Colonic mucosa (tissue), 4 donors: ENCODE measurements around the gene TUG1. TPM values are rescaled to one million over a fixed set of nuclear protein-coding genes. Genes with fewer than 3 reads are reported as not detected.

Source experiments
- DNase-seq: peaks from one replicate; pipeline ENCODE4 v3.0.0-alpha.2; 2020
- H3K27ac ChIP-seq: fragments of 200-600 bp; one replicate; pipeline ENCODE4 v1.8.0; 2021
- H3K27me3 ChIP-seq: fragments of 200-600 bp; one replicate; pipeline ENCODE4 v1.8.0; 2021
- H3K36me3 ChIP-seq: fragments of 200-600 bp; one replicate; pipeline ENCODE4 v1.8.0; 2021
- H3K4me1 ChIP-seq: fragments of 200-600 bp; one replicate; pipeline ENCODE4 v1.8.0; 2021; ENCODE audit warnings: mild to moderate bottlenecking
- H3K4me3 ChIP-seq: fragments of 200-600 bp; one replicate; pipeline ENCODE4 v1.8.0; 2021
- H3K9ac ChIP-seq, 2 donors: one replicate each; pipeline ENCODE4 v1.7.0; 2013; ENCODE audit warnings: control low read depth in 2 of 2, low read depth in 2 of 2, low read length in 2 of 2
- H3K9me3 ChIP-seq: fragments of 200-600 bp; one replicate; pipeline ENCODE4 v1.8.0; 2021
- intact Hi-C: fragments of 100-400 bp; cut with DNase I; formaldehyde crosslinking; loops from one replicate; pipeline ENCODE4 v1.14.1; 2022
- total RNA-seq, 2 donors: library from RNA; stranded (reverse); fragmentation: NEBNext Ultra II Directional in 1 of 2; extraction: Animal tissue kit (Norgen Biotek cat#: 25700) in 1 of 2; gene quantifications; one replicate each; pipeline ENCODE4 v1.2.1, GENCODE V29; 2021
- TF ChIP-seq, protein P1 (sequence below): fragments of 200-600 bp; IDR thresholded peaks from one replicate; pipeline ENCODE4 v1.8.0; 2022; ENCODE audit warnings: antibody characterized with exemption, mild to moderate bottlenecking
- donor health status: healthy.
- donor health status: DM: no; HTN: no; CAD: no.
- donor health status: DM: no; HTN: no; CAD: no.

TUG1 gene
- total RNA-seq, 2 donors from 2014 or later, result 63.0 to 66.6 TPM

DNA sequence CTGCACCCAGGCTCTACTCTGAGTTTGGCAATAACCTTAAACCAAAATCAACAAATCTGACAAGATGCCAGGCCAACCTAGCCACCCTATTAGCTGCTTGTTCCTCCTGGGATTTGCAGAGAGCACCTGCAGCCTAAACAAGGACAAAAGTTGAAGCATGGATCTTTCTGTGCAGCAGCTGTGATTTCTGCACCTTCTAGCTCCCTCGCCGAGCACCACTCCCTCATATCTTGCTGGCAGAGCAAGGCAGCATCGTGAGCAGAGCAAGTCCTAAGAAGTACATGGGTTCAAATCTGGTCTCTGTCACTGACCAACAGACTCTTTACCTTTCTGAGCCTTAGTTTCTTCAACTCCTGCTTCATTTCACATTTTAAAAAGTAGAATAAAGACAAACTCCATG lies 38.8 kb upstream of the TUG1 start:
- Histone ChIP-seq H3K27ac (no peak overlapping the region), H3K9me3 (no peaks in the 10 kb centered on the region), H3K9ac (no peak overlapping the region), H3K36me3 (peaks cover 17% of the 10 kb centered on the region), H3K4me3 (no peak overlapping the region), H3K4me1 (no peaks in the 10 kb centered on the region), H3K27me3 (no peaks in the 10 kb centered on the region)
- no peak for DNase-seq
- TF ChIP-seq, protein P1, sequence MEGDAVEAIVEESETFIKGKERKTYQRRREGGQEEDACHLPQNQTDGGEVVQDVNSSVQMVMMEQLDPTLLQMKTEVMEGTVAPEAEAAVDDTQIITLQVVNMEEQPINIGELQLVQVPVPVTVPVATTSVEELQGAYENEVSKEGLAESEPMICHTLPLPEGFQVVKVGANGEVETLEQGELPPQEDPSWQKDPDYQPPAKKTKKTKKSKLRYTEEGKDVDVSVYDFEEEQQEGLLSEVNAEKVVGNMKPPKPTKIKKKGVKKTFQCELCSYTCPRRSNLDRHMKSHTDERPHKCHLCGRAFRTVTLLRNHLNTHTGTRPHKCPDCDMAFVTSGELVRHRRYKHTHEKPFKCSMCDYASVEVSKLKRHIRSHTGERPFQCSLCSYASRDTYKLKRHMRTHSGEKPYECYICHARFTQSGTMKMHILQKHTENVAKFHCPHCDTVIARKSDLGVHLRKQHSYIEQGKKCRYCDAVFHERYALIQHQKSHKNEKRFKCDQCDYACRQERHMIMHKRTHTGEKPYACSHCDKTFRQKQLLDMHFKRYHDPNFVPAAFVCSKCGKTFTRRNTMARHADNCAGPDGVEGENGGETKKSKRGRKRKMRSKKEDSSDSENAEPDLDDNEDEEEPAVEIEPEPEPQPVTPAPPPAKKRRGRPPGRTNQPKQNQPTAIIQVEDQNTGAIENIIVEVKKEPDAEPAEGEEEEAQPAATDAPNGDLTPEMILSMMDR, result no peak
- intact Hi-C loops, result no loop called here

DNA sequence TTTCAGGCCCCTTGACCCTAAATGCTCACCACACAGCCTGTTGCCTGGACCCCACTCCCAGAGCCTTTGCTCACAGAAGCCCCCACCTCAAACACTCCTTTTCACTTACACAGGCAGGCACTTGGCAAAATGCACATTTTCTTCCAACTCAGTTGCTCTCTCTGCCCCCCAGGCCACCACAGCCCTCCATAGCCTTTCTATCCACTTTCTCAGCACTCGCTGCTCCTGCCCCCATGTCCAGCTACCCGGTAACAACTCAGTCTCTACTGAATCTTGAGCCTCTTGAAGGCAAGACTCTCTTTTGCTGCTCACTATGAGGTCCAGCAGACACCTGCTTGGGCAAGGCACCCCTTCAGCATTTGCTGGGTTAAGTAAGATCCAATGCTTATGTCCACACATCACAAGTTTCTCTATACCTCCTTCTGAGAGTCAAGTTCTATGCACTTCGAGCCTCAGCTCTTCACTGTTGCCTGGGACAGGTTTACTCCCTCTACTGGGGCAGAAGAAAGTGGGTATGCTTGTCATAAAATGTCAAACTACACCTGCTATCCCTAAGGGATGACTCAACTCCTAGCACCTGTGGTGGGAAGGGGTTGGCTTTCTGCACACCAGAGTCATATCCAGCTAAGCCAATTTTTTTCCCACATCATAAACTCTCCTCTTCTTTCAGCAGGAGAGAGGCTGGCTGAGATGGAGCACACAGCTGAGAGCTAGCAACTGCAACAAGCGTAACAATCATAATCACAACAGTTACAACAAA lies 37.3 kb upstream of the TUG1 start:
- TF ChIP-seq, protein P1, result no peak
- DNase-seq, result no peak
- Histone ChIP-seq H3K27me3 (no peaks in the 10 kb centered on the region), H3K4me1 (no peaks in the 10 kb centered on the region), H3K9me3 (no peaks in the 10 kb centered on the region), H3K4me3 (no peak overlapping the region), H3K36me3 (peaks cover 24% of the 10 kb centered on the region), H3K9ac (no peak overlapping the region), H3K27ac (no peak overlapping the region)
- intact Hi-C loops, result no loop called here

DNA sequence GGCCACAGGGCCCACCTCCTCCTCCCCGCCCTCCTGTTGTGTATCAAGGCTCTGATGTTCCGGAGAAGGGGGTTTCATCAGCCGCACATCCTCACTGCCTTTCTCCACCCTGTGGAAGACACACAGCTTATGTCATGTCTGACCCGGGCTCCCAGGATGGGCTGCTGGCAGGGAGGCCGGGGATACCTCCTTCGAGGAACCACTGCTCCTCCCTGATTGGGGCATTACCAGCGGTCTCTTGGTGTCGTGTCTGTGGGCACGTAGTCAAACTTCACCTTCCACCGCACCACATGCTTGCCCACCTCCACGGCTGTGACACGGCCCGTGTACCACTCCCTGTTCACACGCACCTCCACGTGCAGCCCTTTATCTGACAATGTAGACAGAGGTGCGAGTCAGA lies 36.4 kb upstream of the TUG1 start:
- Histone ChIP-seq H3K27me3 (no peaks in the 10 kb centered on the region), H3K4me3 (no peak overlapping the region), H3K36me3 (peaks cover 24% of the 10 kb centered on the region), H3K4me1 (no peaks in the 10 kb centered on the region), H3K27ac (no peak overlapping the region), H3K9me3 (no peaks in the 10 kb centered on the region), H3K9ac (no peak overlapping the region)
- TF ChIP-seq, protein P1, result no peak
- intact Hi-C loops, result no loop called here
- DNase-seq, result no peak

DNA sequence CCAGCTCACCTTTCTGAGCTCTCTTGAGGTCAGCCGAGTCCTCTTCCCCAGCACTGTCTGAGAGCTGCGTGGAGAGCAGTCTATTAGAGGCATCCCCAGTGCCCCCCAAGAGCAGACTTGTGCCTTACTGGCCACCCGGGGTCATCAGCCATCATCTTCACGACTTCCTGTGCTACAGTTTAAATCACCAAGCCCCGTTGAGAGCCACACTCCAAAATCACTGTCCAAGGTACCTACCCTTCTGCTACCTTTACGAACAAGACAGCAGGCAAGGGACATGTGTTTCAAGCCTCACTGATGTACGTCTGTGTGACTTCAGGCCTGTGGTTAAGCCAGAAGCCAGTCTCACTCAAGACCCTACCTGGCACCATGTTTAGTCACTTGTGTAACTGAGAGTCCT lies 35.6 kb upstream of the TUG1 start:
- Histone ChIP-seq H3K27me3 (no peaks in the 10 kb centered on the region), H3K9me3 (no peaks in the 10 kb centered on the region), H3K9ac (no peak overlapping the region), H3K36me3 (peaks cover 24% of the 10 kb centered on the region), H3K27ac (no peak overlapping the region), H3K4me1 (no peaks in the 10 kb centered on the region), H3K4me3 (no peak overlapping the region)
- TF ChIP-seq, protein P1, result no peak
- intact Hi-C loops, result no loop called here
- no peak for DNase-seq

DNA sequence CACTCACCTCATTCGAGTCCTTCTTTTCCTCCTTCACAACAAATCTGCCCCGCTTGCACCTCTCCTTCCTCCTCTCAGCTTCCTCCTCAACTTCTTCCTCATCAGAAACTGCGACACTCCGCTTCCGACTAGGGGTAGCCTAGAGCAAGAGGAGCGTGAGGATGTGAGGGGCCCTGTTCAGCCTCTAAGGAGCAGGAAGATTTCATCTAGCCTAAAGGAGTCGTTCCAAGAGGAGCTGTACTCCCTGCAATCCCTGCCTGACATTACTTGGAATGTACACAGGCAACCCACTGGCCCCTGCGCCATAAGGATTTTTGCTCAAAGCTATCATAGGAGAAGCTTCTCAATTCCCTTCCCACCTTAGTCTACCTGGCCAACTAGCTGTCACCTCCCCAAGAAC lies 35.0 kb upstream of the TUG1 start:
- H3K9ac ChIP-seq, result no peak overlapping the region
- TF ChIP-seq, protein P1, result no peak
- no peak for DNase-seq

More for the DNA sequence above, 35.0 kb upstream of the TUG1 start:
- no peaks in the 10 kb centered on the region for H3K9me3 ChIP-seq
- H3K36me3 ChIP-seq, result peaks cover 24% of the 10 kb centered on the region
- H3K27me3 ChIP-seq, result no peaks in the 10 kb centered on the region
- intact Hi-C loops, result no loop called here
- no peak overlapping the region for H3K4me3 ChIP-seq
- no peak overlapping the region for H3K27ac ChIP-seq
- H3K4me1 ChIP-seq, result no peaks in the 10 kb centered on the region
